Trophoblast cell (in vitro differentiated cells and primary cell): ENCODE results near the gene C9orf50.

Experiments
- DNase-seq, 2 donors: peaks; one replicate each; pipeline ENCODE4 v3.0.0-alpha.2; 2016
- H2AFZ ChIP-seq: 2 replicates; pipeline ENCODE4 v1.6.1; 2013; ENCODE audit warnings: low read length, moderate library complexity, mild to moderate bottlenecking; ENCODE audit not compliant: insufficient read depth, poor library complexity
- H2AK5ac ChIP-seq: 2 replicates; pipeline ENCODE4 v1.6.1; 2013; ENCODE audit warnings: mild to moderate bottlenecking, low read length
- H2BK120ac ChIP-seq: 2 replicates; pipeline ENCODE4 v1.6.1; 2013; ENCODE audit warnings: low read length, mild to moderate bottlenecking, moderate library complexity; ENCODE audit not compliant: insufficient read depth, poor library complexity
- H2BK12ac ChIP-seq: 2 replicates; pipeline ENCODE4 v1.6.1; 2013; ENCODE audit warnings: mild to moderate bottlenecking, low read length, moderate library complexity
- H2BK5ac ChIP-seq: 2 replicates; pipeline ENCODE4 v1.6.1; 2013; ENCODE audit warnings: low read length, low read depth, moderate library complexity, mild to moderate bottlenecking; ENCODE audit not compliant: poor library complexity
- H3K14ac ChIP-seq: 2 replicates; pipeline ENCODE4 v1.6.1; 2013; ENCODE audit warnings: mild to moderate bottlenecking, low read length
- H3K18ac ChIP-seq: 2 replicates; pipeline ENCODE4 v1.6.1; 2013; ENCODE audit warnings: mild to moderate bottlenecking, low read length
- H3K23ac ChIP-seq: 2 replicates; pipeline ENCODE4 v1.6.1; 2013; ENCODE audit warnings: low read length
- H3K27ac ChIP-seq: 2 replicates; pipeline ENCODE4 v1.5.1; 2013; ENCODE audit warnings: low read depth, mild to moderate bottlenecking, inconsistent platforms, low read length, moderate library complexity
- H3K27me3 ChIP-seq: 2 replicates; pipeline ENCODE4 v1.6.1; 2013; ENCODE audit warnings: inconsistent platforms, mild to moderate bottlenecking, low read length, moderate library complexity; ENCODE audit not compliant: insufficient read depth
- H3K36me3 ChIP-seq, 2 experiments: 1 replicate in 1 of 2; 2 replicates in 1 of 2; pipeline ENCODE4 v1.6.1; 2013; ENCODE audit warnings: low read length in 2 of 2, mild to moderate bottlenecking in 2 of 2, moderate library complexity in 1 of 2; ENCODE audit not compliant: insufficient read depth in 2 of 2, control insufficient read depth in 1 of 2
- H3K4ac ChIP-seq: 2 replicates; pipeline ENCODE4 v1.6.1; 2013; ENCODE audit warnings: low read depth, mild to moderate bottlenecking, low read length, moderate library complexity
- H3K4me1 ChIP-seq, 2 experiments: 1 replicate in 1 of 2; 2 replicates in 1 of 2; pipeline ENCODE4 v1.6.1; 2013; ENCODE audit warnings: low read length in 2 of 2, mild to moderate bottlenecking in 2 of 2, moderate library complexity in 1 of 2; ENCODE audit not compliant: insufficient read depth in 2 of 2, control insufficient read depth in 1 of 2
- H3K4me2 ChIP-seq: 2 replicates; pipeline ENCODE4 v1.6.1; 2013; ENCODE audit warnings: inconsistent platforms, mild to moderate bottlenecking, low read length, moderate library complexity
- H3K4me3 ChIP-seq: 2 replicates; pipeline ENCODE4 v1.5.1; 2013; ENCODE audit warnings: mild to moderate bottlenecking, low read depth, low read length, inconsistent platforms
- H3K79me1 ChIP-seq: one replicate; pipeline ENCODE4 v1.6.1; 2013; ENCODE audit warnings: low read length
- H3K79me2 ChIP-seq: 2 replicates; pipeline ENCODE4 v1.6.1; 2013; ENCODE audit warnings: low read length, mild to moderate bottlenecking; ENCODE audit not compliant: control insufficient read depth, insufficient read depth, poor library complexity
- H3K9ac ChIP-seq: 2 replicates; pipeline ENCODE4 v1.6.1; 2013; ENCODE audit warnings: mild to moderate bottlenecking, low read length
- H3K9me3 ChIP-seq: 2 replicates; pipeline ENCODE4 v1.6.1; 2013; ENCODE audit warnings: low read depth, mild to moderate bottlenecking, control low read depth, inconsistent platforms, low read length; ENCODE audit not compliant: insufficient read depth
- H4K12ac ChIP-seq: 2 replicates; pipeline ENCODE4 v1.6.1; 2013; ENCODE audit warnings: low read depth, mild to moderate bottlenecking, low read length, moderate library complexity
- H4K8ac ChIP-seq: 2 replicates; pipeline ENCODE4 v1.6.1; 2013; ENCODE audit warnings: low read depth, mild to moderate bottlenecking, low read length, moderate library complexity
- H4K91ac ChIP-seq: one replicate; pipeline ENCODE4 v1.6.1; 2013; ENCODE audit warnings: low read depth, mild to moderate bottlenecking, low read length, moderate library complexity
- WGBS: extraction: QIAGEN DNeasy Blood & Tissue Kit; methylation state at CpG from one replicate; pipeline ENCODE4 v1.1.7; 2013; ENCODE audit warnings: missing lambda C conversion rate; ENCODE audit not compliant: insufficient read length, insufficient coverage; ENCODE audit errors: extremely low coverage; 5-methylcytosine and 5-hydroxymethylcytosine counted together

Gene C9orf50

DNA sequence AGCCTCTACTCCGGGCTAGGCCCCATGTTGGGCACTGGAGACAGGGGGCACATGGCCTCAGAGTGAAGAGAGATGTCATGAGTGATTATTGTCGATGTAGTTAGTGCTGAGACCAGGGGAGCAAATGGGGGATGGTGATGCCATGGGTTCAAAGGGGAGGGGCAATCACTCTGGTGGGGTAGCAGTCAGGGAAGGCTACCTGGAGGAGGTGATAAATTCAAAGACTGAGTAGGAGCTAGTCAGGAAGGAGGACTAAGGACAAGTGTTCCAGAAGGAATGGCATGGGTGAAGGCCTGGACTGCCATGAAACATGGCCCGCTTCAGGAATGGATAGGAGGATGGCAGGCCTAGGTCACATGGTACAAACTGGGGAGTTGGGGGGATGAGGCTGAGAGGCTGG, 41.6 kb downstream of the C9orf50 start:
- H3K4me2 ChIP-seq = no peak overlapping the region
- no peak overlapping the region for H3K23ac ChIP-seq
- no peak overlapping the region for H2BK12ac ChIP-seq
- no peak overlapping the region for H3K18ac ChIP-seq
- no peak overlapping the region for H3K4ac ChIP-seq
- no peak overlapping the region for H3K14ac ChIP-seq
- H3K4me1 ChIP-seq = peaks cover 8 to 14% of the 10 kb centered on the region in 2 experiments
- no peak overlapping the region for H2BK5ac ChIP-seq
- WGBS = no CpG with 5 or more reads among the region's 3 CpGs
- H3K79me1 ChIP-seq = peaks cover 10% of the 10 kb centered on the region
- no peak overlapping the region for H4K12ac ChIP-seq
- no peak overlapping the region for H2AFZ ChIP-seq
- no peak overlapping the region for H2AK5ac ChIP-seq
- H3K36me3 ChIP-seq = no peaks in the 10 kb centered on the region
- H3K9me3 ChIP-seq = peaks cover 6% of the 10 kb centered on the region
- H3K9ac ChIP-seq = no peak overlapping the region
- no peaks in the 10 kb centered on the region for H3K79me2 ChIP-seq
- H3K4me3 ChIP-seq = no peak overlapping the region
- no peak overlapping the region for H4K8ac ChIP-seq
- no peak overlapping the region for H2BK120ac ChIP-seq
- DNase-seq = no peak
- H4K91ac ChIP-seq = no peak overlapping the region
- no peak overlapping the region for H3K27ac ChIP-seq
- no peaks in the 10 kb centered on the region for H3K27me3 ChIP-seq

DNA sequence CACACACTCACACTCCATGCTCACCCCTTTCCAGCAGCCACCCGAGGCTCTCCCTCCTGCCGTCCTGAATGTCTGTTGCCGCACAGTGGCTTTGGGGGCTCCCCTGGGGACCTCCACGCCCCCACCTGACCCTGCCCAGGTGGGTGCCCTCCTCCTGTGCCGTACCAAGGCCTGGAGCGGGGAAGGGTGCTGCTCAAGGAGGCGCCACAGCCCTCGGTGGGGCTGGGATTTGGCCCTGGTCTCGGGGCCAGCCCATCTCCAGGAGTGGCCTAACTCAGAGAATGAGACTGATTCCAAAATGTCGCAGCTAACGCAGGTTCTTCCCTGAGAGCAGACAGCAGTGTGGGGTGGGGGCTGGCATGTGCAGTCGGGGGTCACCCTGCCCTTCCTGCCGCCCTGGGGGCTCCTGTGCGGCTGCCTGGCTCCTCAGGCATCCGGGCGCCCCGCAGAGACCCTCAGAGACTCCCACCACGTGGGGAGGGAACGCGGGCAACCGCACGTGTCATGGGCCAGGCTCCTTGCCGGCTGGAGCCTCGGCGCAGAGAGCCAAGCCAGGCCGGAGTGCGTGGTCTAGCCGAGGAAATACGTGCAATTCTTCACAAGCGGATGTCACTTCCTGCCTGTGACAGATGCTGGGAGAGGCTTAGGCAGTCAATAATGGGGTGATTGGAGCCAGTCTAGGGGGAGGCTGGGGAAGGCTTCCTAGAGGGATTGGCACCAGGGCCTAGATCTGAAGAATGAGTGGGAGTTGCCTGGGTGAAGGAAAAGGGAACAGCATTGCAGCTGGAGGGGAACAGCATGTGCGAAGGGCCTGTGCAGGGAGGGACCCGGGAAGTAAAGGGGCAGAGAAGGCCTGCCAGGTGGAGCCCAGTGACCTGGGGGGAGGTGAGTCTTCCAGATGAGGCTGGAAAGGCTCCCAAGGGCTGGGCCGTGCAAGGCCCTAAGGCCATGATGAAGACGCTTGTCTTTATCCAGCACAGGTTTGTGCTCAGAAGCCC, 44.1 kb downstream of the C9orf50 start:
- Histone ChIP-seq H3K4ac (peak overlapping the region; percentile 3), H3K36me3 (no peaks in the 10 kb centered on the region), H3K79me1 (peaks cover 10% of the 10 kb centered on the region), H2AK5ac (peak overlapping the region; percentile 13), H3K23ac (no peak overlapping the region), H3K18ac (peak overlapping the region; percentile 31), H2BK5ac (peak overlapping the region; percentile 23), H2BK12ac (peak overlapping the region; percentile 37), H3K27me3 (no peaks in the 10 kb centered on the region), H3K79me2 (no peaks in the 10 kb centered on the region), H3K4me2 (no peak overlapping the region), H4K12ac (no peak overlapping the region), H4K91ac (peak overlapping the region; percentile 74), H2AFZ (no peak overlapping the region), H4K8ac (peak overlapping the region; percentile 25), H3K9ac (no peak overlapping the region), H2BK120ac (peak overlapping the region; percentile 33), H3K14ac (peak overlapping the region; percentile 10), H3K4me3 (no peak overlapping the region), H3K4me1 (peaks cover 8 to 14% of the 10 kb centered on the region in 2 experiments), H3K9me3 (peaks cover 8% of the 10 kb centered on the region), H3K27ac (no peak overlapping the region)
- WGBS = no CpG with 5 or more reads among the region's 34 CpGs
- DNase-seq = no peak

DNA sequence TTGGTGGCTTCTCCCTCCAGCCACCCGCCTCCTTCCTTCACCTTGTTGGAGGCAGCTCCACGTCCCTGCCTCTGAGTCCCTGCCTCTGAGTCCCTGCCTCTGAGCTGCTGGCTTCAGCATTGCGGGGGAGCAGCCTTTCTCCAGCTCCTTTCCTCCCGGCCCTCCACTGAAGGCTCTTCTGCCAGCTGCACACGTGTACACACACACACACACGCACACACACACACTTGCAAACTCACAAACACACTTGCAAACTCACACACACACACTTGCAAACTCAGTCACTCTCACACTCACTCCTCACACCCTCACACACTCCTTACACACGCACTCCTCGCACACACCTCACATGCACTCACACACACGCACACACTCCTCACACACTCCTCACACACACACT, 45.1 kb downstream of the C9orf50 start:
- Histone ChIP-seq H2BK5ac (no peak overlapping the region), H3K9me3 (peaks cover 8% of the 10 kb centered on the region), H3K9ac (no peak overlapping the region), H3K4me2 (no peak overlapping the region), H4K8ac (no peak overlapping the region), H3K14ac (peak overlapping the region; percentile 10), H3K27me3 (no peaks in the 10 kb centered on the region), H2BK12ac (peak overlapping the region; percentile 33), H3K27ac (no peak overlapping the region), H3K4me1 (peaks cover 13 to 18% of the 10 kb centered on the region in 2 experiments), H2AK5ac (peak overlapping the region; percentile 13), H3K23ac (no peak overlapping the region), H2AFZ (no peak overlapping the region), H3K18ac (no peak overlapping the region), H3K79me1 (peaks cover 17% of the 10 kb centered on the region), H3K4me3 (no peak overlapping the region), H4K12ac (no peak overlapping the region), H4K91ac (peak overlapping the region; percentile 74), H3K36me3 (no peaks in the 10 kb centered on the region), H2BK120ac (peak overlapping the region; percentile 23), H3K4ac (no peak overlapping the region), H3K79me2 (peaks cover 2% of the 10 kb centered on the region)
- no peak for DNase-seq
- 100% methylated on average over 3 of the region's 9 CpGs for WGBS

DNA sequence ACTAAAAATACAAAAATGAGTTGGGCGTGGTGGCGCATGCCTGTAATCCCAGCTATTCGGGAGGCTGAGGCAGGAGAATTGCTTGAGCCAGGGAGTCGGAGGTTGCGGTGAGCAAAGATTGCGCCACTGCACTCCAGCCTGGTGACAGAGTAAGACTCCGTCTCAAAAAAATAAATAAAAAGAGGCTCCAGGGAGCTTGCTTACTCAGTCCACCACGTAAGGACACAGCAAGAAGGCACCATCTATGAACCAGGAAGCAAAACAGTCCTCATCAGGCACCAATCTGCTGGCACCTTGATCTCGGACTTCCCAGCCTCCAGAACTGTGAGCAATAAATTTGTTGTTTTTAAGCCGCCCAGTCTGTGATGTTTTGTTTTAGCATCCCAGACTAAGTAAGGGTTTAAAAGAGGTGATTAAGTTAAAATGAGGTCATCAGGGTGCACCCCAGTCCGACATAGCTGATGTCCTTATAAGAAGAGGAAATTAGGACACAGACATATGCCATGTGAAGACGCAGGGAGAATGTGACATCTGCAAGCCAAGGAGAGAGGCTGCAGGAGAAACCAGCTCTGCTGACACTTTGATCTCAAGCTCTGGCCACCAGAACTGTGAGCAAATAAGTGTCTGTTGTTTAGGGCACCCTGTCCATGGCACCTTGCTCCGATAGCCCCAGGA, 45.9 kb downstream of the C9orf50 start:
- Histone ChIP-seq H2AK5ac (no peak overlapping the region), H3K4me3 (no peak overlapping the region), H2BK120ac (no peak overlapping the region), H2BK12ac (no peak overlapping the region), H3K23ac (no peak overlapping the region), H3K4ac (no peak overlapping the region), H2BK5ac (no peak overlapping the region), H3K9me3 (peaks cover 5% of the 10 kb centered on the region), H3K4me2 (no peak overlapping the region), H2AFZ (no peak overlapping the region), H3K18ac (no peak overlapping the region), H3K9ac (no peak overlapping the region), H3K79me1 (peaks cover 24% of the 10 kb centered on the region), H3K4me1 (peaks cover 20 to 25% of the 10 kb centered on the region in 2 experiments), H3K36me3 (no peaks in the 10 kb centered on the region), H3K27me3 (no peaks in the 10 kb centered on the region), H4K12ac (no peak overlapping the region), H3K79me2 (peaks cover 2% of the 10 kb centered on the region), H3K27ac (no peak overlapping the region), H4K91ac (no peak overlapping the region), H3K14ac (no peak overlapping the region), H4K8ac (no peak overlapping the region)
- peak in 1 of 2 donors; percentile 46 for DNase-seq
- no CpG with 5 or more reads among the region's 13 CpGs for WGBS
